A673 (cell line): Measurements from ENCODE around the gene THEM5. TPM values are rescaled to one million over a fixed set of nuclear protein-coding genes. Genes with fewer than 3 reads are reported as not detected.
A peak's percentile ranks its signal among the peaks of the same experiment; 100 is the strongest.

Source experiments
- BruUV-seq: library from RNA; stranded (reverse); fragments of 400-500 nt; replicated peaks from 2 replicates; lab custom pipeline; 2021; lab: Mats Ljungman, UMichigan
- CTCF ChIA-PET: fragments of 300-600 bp; sonication (Branson Sonifier 250); formaldehyde crosslinking; loops from one replicate; lab custom pipeline; 2022; ENCODE audit warnings: antibody characterized with exemption; lab: Charles Lee
- POLR2A ChIA-PET: fragments of 300-600 bp; sonication (Branson Sonifier 250); formaldehyde crosslinking; loops from one replicate; lab custom pipeline; 2022; ENCODE audit warnings: antibody characterized with exemption; ENCODE audit not compliant: low non-redundant PET; lab: Charles Lee
- DNase-seq: peaks from one replicate; pipeline ENCODE4 v3.0.0-alpha.2; 2015; ENCODE audit warnings: low spot score
- H3K27ac ChIP-seq: fragments of 200-600 bp; sonication (generic); 2 replicates; pipeline ENCODE4 v1.5.1; 2016; ENCODE audit warnings: mixed run types, low read depth, mild to moderate bottlenecking, mixed read lengths, antibody characterized with exemption, low read length; ENCODE audit not compliant: poor library complexity, severe bottlenecking
- H3K27me3 ChIP-seq: fragments of 200-600 bp; sonication (generic); replicated peaks from 2 replicates; pipeline ENCODE4 v1.6.1; 2017; ENCODE audit warnings: mixed run types, low read depth, mild to moderate bottlenecking, mixed read lengths, antibody characterized with exemption, low read length; ENCODE audit not compliant: insufficient read depth, poor library complexity
- H3K36me3 ChIP-seq: fragments of 200-600 bp; sonication (generic); 2 replicates; pipeline ENCODE4 v1.6.1; 2016; ENCODE audit warnings: mixed run types, mild to moderate bottlenecking, mixed read lengths, antibody characterized with exemption, low read length; ENCODE audit not compliant: insufficient read depth, poor library complexity, severe bottlenecking
- H3K4me1 ChIP-seq: fragments of 200-600 bp; sonication (generic); 2 replicates; pipeline ENCODE4 v1.6.1; 2017; ENCODE audit warnings: mixed run types, mild to moderate bottlenecking, mixed read lengths, antibody characterized with exemption, low read length; ENCODE audit not compliant: insufficient read depth, poor library complexity, severe bottlenecking
- H3K4me3 ChIP-seq: fragments of 200-600 bp; sonication (generic); 2 replicates; pipeline ENCODE4 v1.5.1; 2016; ENCODE audit warnings: low read depth, mixed run types, mild to moderate bottlenecking, mixed read lengths, low read length; ENCODE audit not compliant: poor library complexity, severe bottlenecking
- H3K9me3 ChIP-seq: fragments of 200-600 bp; sonication (generic); 2 replicates; pipeline ENCODE4 v1.6.1; 2016; ENCODE audit warnings: mixed run types, low read depth, mild to moderate bottlenecking, mixed read lengths, antibody characterized with exemption, low read length; ENCODE audit not compliant: poor library complexity, severe bottlenecking
- EZH2 ChIP-seq: fragments of 200-600 bp; sonication (generic); IDR thresholded peaks from 2 replicates; pipeline ENCODE4 v1.6.1; 2017; ENCODE audit warnings: borderline replicate concordance, low read depth, mild to moderate bottlenecking, mixed read lengths, antibody characterized with exemption, low read length; ENCODE audit not compliant: poor library complexity, severe bottlenecking
- intact Hi-C: fragments of 100-400 bp; cut with micrococcal nuclease; formaldehyde crosslinking; loops from one replicate; pipeline ENCODE4 v1.10.0; 2022; ENCODE audit not compliant: unreplicated experiment
- total RNA-seq: library from RNA; stranded (reverse); gene quantifications from 2 replicates; pipeline ENCODE4 v1.2.3, GENCODE V29; 2021
- TF ChIP-seq, protein P1 (sequence below): fragments of 300-800, 200-600 bp; sonication (generic); conservative IDR thresholded peaks from 2 replicates; pipeline ENCODE4 v1.5.1; 2017; ENCODE audit warnings: low read depth, mild to moderate bottlenecking, antibody characterized with exemption, low read length, moderate library complexity, mixed read lengths

THEM5 gene
- total RNA-seq, 1 experiment from 2014 or later = not detected

DNA sequence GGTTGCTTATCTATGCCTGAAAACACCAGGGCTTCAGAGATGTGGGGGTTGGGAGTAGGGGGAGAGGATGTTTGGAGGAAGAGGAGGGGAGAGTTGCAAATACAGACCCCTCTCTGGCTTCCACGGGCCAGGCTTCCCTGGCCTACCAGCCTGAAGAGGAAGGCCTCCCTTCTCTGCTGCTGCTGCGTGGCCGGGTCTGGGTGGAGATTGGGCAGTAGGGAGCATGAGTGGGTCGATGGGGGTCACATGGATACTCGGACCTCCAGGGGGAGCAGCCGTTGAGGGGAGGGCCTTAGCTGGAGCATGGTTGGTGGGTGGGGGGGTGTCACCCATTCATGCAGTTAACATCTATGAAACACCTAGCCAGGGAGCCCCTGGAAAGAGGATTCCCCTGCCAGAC lies 23.5 kb downstream of the THEM5 start:
- Histone ChIP-seq H3K4me1 (no peaks in the 10 kb centered on the region), H3K27me3 (no peaks in the 10 kb centered on the region), H3K9me3 (no peaks in the 10 kb centered on the region), H3K4me3 (no peak overlapping the region), H3K27ac (no peak overlapping the region), H3K36me3 (no peaks in the 10 kb centered on the region)
- ChIA-PET POLR2A (no interaction called here), CTCF (no interaction called here)
- no TSS peak for BruUV-seq
- TF ChIP-seq, protein P1, sequence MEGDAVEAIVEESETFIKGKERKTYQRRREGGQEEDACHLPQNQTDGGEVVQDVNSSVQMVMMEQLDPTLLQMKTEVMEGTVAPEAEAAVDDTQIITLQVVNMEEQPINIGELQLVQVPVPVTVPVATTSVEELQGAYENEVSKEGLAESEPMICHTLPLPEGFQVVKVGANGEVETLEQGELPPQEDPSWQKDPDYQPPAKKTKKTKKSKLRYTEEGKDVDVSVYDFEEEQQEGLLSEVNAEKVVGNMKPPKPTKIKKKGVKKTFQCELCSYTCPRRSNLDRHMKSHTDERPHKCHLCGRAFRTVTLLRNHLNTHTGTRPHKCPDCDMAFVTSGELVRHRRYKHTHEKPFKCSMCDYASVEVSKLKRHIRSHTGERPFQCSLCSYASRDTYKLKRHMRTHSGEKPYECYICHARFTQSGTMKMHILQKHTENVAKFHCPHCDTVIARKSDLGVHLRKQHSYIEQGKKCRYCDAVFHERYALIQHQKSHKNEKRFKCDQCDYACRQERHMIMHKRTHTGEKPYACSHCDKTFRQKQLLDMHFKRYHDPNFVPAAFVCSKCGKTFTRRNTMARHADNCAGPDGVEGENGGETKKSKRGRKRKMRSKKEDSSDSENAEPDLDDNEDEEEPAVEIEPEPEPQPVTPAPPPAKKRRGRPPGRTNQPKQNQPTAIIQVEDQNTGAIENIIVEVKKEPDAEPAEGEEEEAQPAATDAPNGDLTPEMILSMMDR = no peak
- no peak for TF ChIP-seq EZH2
- intact Hi-C loops = no loop called here
- DNase-seq = no peak

DNA sequence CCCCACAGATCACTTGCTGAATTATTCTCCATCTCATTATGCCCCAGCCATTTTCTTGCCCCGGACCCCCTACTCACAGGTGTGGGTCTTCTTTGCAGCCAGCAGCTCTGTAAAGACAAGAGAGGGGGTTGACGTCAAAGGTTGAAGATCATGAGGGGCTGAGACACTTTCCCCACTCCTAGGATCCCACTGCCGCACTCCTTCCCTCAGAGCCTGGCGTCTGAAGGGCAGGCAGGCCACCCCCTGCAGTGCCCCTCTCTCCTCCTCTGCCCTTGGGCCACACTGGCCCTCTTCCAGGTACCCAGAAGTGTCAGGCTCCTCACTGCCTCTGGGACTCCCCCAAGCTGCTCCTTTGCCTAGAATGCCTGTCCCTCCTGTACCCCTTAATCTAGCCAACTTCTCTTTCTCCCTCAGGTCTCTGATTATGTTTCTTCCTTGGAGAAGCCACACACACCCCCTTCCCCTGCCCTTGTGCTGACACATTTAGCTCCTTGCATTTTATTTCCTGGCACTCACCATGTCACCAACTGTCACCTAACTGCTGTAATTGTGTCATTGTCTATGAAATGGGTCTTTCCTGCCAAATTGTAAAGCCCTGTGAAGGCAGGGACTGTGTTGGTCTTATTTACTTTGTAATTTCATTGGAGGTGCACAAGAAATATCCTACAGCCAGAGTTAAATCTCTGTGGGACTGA lies 24.0 kb downstream of the THEM5 start:
- Histone ChIP-seq H3K4me1 (no peaks in the 10 kb centered on the region), H3K27ac (no peak overlapping the region), H3K36me3 (no peaks in the 10 kb centered on the region), H3K9me3 (no peaks in the 10 kb centered on the region), H3K4me3 (no peak overlapping the region), H3K27me3 (no peaks in the 10 kb centered on the region)
- no TSS peak for BruUV-seq
- POLR2A ChIA-PET = no interaction called here
- no peak for DNase-seq
- intact Hi-C loops = no loop called here
- TF ChIP-seq, protein P1 = no peak
- no peak for TF ChIP-seq EZH2
- CTCF ChIA-PET = no interaction called here

DNA sequence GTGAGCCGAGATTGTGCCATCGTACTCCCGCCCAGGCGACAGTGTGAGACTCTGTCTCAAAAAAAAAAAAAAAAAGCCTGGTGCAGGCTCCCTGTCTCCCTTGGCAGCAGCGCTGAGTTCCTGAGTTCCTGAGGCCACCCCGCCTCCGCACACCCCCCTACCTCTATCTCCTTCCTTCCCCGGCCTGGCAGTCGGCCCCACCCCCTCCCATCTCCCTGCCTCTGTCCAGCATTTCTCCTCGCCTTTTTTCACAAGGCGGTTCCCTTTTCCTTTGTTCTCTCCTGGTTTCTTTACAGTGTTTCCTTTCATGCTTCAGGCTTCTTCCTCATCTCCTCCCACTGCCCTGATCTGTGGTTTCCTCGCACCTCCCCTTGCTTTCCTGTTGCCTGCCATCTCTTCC lies 24.6 kb downstream of the THEM5 start:
- POLR2A ChIA-PET = no interaction called here

More for the DNA sequence above, 24.6 kb downstream of the THEM5 start:
- no TSS peak for BruUV-seq
- no peak overlapping the region for H3K27ac ChIP-seq
- no peaks in the 10 kb centered on the region for H3K4me1 ChIP-seq
- no peaks in the 10 kb centered on the region for H3K36me3 ChIP-seq
- H3K9me3 ChIP-seq = no peaks in the 10 kb centered on the region
- no peak overlapping the region for H3K4me3 ChIP-seq
- intact Hi-C loops = no loop called here
- CTCF ChIA-PET = no interaction called here
- no peaks in the 10 kb centered on the region for H3K27me3 ChIP-seq
- TF ChIP-seq, protein P1 = no peak
- TF ChIP-seq EZH2 = no peak
- DNase-seq = peak; percentile 58
